ENCODE measurements around the gene ZNF391.

GRCh38 chr6:27422651-27423332 lies 34.2 kb downstream of the ZNF391 start:
- TF ChIP-seq CTCF (conservative IDR thresholded peaks at IDR 0.05) (no peak), EZH2 (IDR thresholded peaks at IDR 0.05; ENCODE audit: low read depth) (no peak)
